Measurements from ENCODE around the gene E2F3. TPM values are rescaled to one million over a fixed set of nuclear protein-coding genes. Genes with fewer than 3 reads are reported as not detected.

E2F3 gene
- total and polyA plus RNA-seq, 10 of the 15 experiments (the other 5 are each of a cell fraction or from before 2014, with no cell fraction given), result 5.1 to 16.8 (median 10.6) TPM

GRCh38 chr6:20366082-20366830, 35.4 kb upstream of the E2F3 start (continued):
- TF ChIP-seq BCLAF1 (IDR thresholded peaks at IDR 0.05) (no peak), E2F4 (IDR thresholded peaks at IDR 0.05; ENCODE audit: low read depth, low read length) (no peak), E4F1 (IDR thresholded peaks at IDR 0.05; ENCODE audit: borderline replicate concordance, partially characterized antibody) (no peak), ZNF217 (IDR thresholded peaks at IDR 0.05) (no peak), CHD4 (IDR thresholded peaks at IDR 0.05) (no peak), POLR2AphosphoS2 (IDR thresholded peaks at IDR 0.05; ENCODE audit: low read depth, low read length) (no peak), PBX3 (IDR thresholded peaks at IDR 0.05; ENCODE audit: insufficient replicate concordance, low read depth, low read length) (no peak), TCF12 (IDR thresholded peaks at IDR 0.05; ENCODE audit: low read depth, low read length) (no peak), PKNOX1 (IDR thresholded peaks at IDR 0.05) (no peak), IRF5 (IDR thresholded peaks at IDR 0.05; ENCODE audit: borderline replicate concordance) (no peak)
